ENCODE data around the gene ASTN2.

- TF ChIP-seq SIN3A (IDR thresholded peaks at IDR 0.05; ENCODE audit: borderline replicate concordance, insufficient read depth, low read length) (no peak), POLR2AphosphoS5 (IDR thresholded peaks at IDR 0.05; ENCODE audit: low read depth, low read length) (no peak), TAF1 (IDR thresholded peaks at IDR 0.05; ENCODE audit: borderline replicate concordance, insufficient read depth, low read length) (no peak)
- TF ChIP-seq, protein P1, sequence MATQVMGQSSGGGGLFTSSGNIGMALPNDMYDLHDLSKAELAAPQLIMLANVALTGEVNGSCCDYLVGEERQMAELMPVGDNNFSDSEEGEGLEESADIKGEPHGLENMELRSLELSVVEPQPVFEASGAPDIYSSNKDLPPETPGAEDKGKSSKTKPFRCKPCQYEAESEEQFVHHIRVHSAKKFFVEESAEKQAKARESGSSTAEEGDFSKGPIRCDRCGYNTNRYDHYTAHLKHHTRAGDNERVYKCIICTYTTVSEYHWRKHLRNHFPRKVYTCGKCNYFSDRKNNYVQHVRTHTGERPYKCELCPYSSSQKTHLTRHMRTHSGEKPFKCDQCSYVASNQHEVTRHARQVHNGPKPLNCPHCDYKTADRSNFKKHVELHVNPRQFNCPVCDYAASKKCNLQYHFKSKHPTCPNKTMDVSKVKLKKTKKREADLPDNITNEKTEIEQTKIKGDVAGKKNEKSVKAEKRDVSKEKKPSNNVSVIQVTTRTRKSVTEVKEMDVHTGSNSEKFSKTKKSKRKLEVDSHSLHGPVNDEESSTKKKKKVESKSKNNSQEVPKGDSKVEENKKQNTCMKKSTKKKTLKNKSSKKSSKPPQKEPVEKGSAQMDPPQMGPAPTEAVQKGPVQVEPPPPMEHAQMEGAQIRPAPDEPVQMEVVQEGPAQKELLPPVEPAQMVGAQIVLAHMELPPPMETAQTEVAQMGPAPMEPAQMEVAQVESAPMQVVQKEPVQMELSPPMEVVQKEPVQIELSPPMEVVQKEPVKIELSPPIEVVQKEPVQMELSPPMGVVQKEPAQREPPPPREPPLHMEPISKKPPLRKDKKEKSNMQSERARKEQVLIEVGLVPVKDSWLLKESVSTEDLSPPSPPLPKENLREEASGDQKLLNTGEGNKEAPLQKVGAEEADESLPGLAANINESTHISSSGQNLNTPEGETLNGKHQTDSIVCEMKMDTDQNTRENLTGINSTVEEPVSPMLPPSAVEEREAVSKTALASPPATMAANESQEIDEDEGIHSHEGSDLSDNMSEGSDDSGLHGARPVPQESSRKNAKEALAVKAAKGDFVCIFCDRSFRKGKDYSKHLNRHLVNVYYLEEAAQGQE (IDR thresholded peaks at IDR 0.05; ENCODE audit: insufficient read depth in 1 of 2, low read depth in 2 of 2, low read length in 2 of 2) = no peak
Measured at GRCh38 chr9:116592970-116593369, 821.9 kb downstream of the ASTN2 start.

All from PFSK-1 (cell line).